Measurements from ENCODE around the gene UBTF. TPM values are rescaled to one million over a fixed set of nuclear protein-coding genes. Genes with fewer than 3 reads are reported as not detected.
A peak's percentile ranks its signal among the peaks of the same experiment; 100 is the strongest.

UBTF gene
- total and polyA plus RNA-seq, 9 donors = 29.6 to 128 (median 81.5) TPM

DNA sequence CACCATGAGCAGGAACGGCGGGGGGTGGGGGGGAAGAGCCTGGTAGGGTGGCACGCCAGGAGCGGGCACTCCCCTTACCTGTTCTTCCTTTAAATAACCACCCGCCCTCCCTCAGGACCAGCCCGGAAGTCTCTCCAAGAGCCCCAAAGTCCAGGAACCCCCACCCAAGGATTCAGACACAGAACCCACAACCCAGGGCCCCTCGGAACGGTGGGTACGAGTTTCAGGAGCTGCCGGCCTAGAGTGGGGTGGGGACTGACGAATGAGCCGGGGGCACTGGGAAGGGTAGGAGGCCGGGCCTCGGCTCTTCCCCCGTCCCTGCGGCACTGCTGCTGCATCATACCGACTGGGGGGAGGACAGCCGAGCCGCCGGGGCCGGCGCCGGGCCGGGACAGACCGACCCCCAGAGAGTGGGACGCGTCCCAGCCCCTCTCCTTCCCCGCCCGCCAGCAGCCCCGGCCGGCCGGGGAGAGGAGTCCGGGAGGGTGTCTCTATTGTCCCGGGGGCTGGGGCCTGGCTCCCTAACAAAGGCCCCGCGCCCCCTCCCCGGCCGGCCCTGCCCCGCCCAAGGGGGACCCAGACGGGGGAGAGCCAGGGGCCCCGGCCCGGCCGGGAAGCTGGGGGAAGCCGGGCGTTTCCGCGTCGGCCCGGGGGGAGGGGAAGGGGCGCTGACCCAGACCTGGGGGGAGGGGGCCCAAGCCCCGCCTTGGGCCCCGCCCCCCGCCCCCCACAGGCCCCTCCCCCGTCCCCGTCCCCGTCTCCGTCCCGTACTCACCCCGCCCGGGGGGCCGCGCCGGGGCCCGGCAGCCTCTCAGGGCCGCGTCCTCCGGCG is 20.5 kb downstream of the UBTF start:
- no peaks in the 10 kb centered on the region for H3K4me1 ChIP-seq (ENCODE audit: insufficient read depth)
- intact Hi-C loops (cut with DNase I) = no loop called here
- H3K36me3 ChIP-seq = no peaks in the 10 kb centered on the region
- H3K27me3 ChIP-seq = no peaks in the 10 kb centered on the region
- TF ChIP-seq EP300 (IDR thresholded peaks at IDR 0.05) (no peak), POLR2A (IDR thresholded peaks at IDR 0.05) (peak; percentile 10)
- TF ChIP-seq, protein P1, sequence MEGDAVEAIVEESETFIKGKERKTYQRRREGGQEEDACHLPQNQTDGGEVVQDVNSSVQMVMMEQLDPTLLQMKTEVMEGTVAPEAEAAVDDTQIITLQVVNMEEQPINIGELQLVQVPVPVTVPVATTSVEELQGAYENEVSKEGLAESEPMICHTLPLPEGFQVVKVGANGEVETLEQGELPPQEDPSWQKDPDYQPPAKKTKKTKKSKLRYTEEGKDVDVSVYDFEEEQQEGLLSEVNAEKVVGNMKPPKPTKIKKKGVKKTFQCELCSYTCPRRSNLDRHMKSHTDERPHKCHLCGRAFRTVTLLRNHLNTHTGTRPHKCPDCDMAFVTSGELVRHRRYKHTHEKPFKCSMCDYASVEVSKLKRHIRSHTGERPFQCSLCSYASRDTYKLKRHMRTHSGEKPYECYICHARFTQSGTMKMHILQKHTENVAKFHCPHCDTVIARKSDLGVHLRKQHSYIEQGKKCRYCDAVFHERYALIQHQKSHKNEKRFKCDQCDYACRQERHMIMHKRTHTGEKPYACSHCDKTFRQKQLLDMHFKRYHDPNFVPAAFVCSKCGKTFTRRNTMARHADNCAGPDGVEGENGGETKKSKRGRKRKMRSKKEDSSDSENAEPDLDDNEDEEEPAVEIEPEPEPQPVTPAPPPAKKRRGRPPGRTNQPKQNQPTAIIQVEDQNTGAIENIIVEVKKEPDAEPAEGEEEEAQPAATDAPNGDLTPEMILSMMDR (IDR thresholded peaks at IDR 0.05) = no peak
- H3K27ac ChIP-seq = peak overlapping the region; percentile 94 to 95
- 0 to 1% (median 0%) methylated on average over 27 to 63 of the region's 68 CpGs for WGBS, 3 donors
- H3K9me3 ChIP-seq = no peaks in the 10 kb centered on the region
- peak overlapping the region; percentile 83 for H3K4me3 ChIP-seq
- DNase-seq = peak; percentile 61 to 79 (median 75)

DNA sequence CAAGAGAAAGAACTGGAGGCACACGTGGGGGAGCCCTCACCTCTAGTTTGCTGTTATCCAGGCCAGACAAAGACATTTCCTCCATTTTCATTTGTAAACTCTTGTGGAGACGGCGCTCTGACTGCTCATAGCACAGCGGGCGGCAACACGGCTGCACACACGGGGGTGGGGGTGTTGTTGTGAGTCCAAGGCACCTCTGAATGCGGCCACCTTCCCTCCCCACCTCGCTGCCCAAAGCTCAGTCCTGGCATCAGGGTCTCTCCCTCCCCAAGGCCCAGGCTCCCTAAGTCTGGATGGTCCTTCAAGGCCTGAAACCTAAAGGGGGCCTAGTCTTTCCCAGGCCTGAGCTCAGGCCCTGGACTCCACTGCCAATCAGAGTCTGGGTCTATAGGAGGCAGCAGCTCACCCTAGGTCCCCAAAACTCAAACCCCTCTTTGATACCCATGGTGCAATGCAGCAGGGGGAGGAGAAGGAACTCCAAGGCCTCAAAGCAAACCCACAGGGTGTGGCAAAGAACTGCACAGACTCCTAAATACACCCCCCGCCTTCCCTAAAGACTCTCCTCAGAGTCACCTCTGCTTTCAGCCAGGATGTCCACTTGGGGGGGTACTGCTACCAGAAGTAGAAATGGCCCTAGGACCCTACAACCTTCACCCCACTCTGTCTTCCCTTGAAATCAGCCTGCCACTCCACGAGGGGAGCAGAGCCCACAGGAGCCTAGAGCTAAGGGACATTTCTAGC is 21.3 kb downstream of the UBTF start:
- no peak for TF ChIP-seq POLR2A (IDR thresholded peaks at IDR 0.05)
- no peak for TF ChIP-seq EP300 (IDR thresholded peaks at IDR 0.05)
- TF ChIP-seq, protein P1 (IDR thresholded peaks at IDR 0.05) = no peak
- Histone ChIP-seq H3K27me3 (no peaks in the 10 kb centered on the region), H3K36me3 (no peaks in the 10 kb centered on the region), H3K9me3 (no peaks in the 10 kb centered on the region), H3K4me1 (ENCODE audit: insufficient read depth) (no peaks in the 10 kb centered on the region), H3K4me3 (peak overlapping the region; percentile 83), H3K27ac (peak overlapping the region; percentile 94 to 95)
- intact Hi-C loops (cut with DNase I) = no loop called here
- DNase-seq = peak in 4 of 5 donors; percentile 36 to 53 (median 50)
- WGBS, 3 donors = 37 to 54% (median 47%) methylated on average over 11 of the region's 11 CpGs

DNA sequence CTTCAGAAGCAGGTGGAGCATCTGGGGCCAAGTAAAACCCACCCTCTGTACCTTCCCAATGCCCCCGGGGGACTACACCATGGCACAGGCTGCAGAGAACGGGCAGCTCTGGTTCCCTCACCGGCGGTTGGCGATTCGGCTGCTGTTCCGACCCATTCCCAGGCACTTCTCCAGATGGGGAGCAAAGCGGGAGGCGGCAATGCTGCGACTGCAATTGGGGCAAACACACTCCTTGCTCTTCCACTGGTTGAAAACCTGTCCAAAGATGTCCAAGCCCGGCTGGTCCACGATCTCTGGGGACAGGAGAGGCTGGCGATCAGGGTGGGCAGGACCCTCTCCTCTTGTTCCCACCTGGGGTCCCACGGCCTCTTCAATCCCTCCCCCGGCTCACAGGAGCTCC is 22.4 kb downstream of the UBTF start:
- H3K36me3 ChIP-seq = no peaks in the 10 kb centered on the region
- no peak overlapping the region for H3K27ac ChIP-seq
- peak in 2 of 5 donors; percentile 31 to 44 for DNase-seq
- no peaks in the 10 kb centered on the region for H3K27me3 ChIP-seq
- TF ChIP-seq POLR2A (IDR thresholded peaks at IDR 0.05) = no peak
- TF ChIP-seq, protein P1 (IDR thresholded peaks at IDR 0.05) = no peak
- no peak overlapping the region for H3K4me3 ChIP-seq
- intact Hi-C loops (cut with DNase I) = no loop called here
- 79 to 85% (median 83%) methylated on average over 15 of the region's 15 CpGs for WGBS, 3 donors
- no peaks in the 10 kb centered on the region for H3K9me3 ChIP-seq
- no peaks in the 10 kb centered on the region for H3K4me1 ChIP-seq (ENCODE audit: insufficient read depth)

DNA sequence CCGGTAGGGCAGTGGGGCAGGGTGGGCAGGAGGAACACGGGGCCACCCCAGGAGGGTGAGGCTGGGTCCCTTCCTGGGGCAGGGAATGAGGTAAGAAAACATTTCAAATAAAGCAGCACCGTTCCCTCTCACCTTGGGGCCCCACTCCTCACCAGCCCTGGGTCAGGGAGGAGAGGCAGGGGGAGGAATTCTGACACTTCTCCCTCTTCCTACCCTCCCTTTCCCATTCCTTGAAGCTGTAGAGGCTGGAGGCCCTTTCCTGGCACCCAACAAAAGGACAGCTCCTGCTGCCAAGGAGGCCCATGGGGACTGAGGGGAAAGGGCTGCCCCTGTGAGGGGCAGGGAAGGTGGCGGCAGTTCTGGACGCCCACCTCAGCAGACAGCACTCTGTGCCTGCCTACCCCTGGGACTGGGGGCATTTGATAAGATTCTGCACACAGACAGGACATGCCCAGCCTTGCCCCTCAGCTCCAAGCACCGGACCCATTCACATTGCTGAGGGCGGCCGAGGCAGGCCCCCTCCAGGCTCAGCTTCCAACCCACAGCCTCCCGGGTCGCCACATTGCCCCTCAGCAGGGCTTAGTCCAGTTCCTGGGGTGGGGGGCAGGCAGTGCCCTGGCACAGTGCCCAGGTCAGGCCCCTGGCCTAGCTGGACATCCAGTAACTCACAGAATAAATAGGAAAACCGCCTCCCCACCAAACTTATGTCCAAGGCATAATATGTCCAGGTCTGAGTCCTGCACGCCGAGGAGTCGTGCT is 26.0 kb downstream of the UBTF start:
- H3K27me3 ChIP-seq = no peaks in the 10 kb centered on the region
- intact Hi-C loops (cut with DNase I) = no loop called here
- H3K27ac ChIP-seq = no peak overlapping the region
- no peak for DNase-seq
- no peaks in the 10 kb centered on the region for H3K4me1 ChIP-seq (ENCODE audit: insufficient read depth)
- H3K36me3 ChIP-seq = no peaks in the 10 kb centered on the region
- WGBS, 3 donors = 83 to 87% (median 85%) methylated on average over 14 of the region's 14 CpGs
- TF ChIP-seq POLR2A (IDR thresholded peaks at IDR 0.05) (no peak), EP300 (IDR thresholded peaks at IDR 0.05) (no peak)
- TF ChIP-seq, protein P1 (IDR thresholded peaks at IDR 0.05) = no peak
- no peak overlapping the region for H3K4me3 ChIP-seq
- no peaks in the 10 kb centered on the region for H3K9me3 ChIP-seq

All from ovary (tissue), 9 donors.